Caco-2 (cell line): ENCODE results near the gene TAF12. TPM values are rescaled to one million over a fixed set of nuclear protein-coding genes. Genes with fewer than 3 reads are reported as not detected.

Experiments
- BruUV-seq: library from RNA; stranded (reverse); fragments of 400-500 nt; replicated peaks from 2 replicates; lab custom pipeline; 2021; lab: Mats Ljungman, UMichigan
- CTCF ChIA-PET: fragments of 300-600 bp; sonication (Branson Sonifier 250); formaldehyde crosslinking; loops from one replicate; lab custom pipeline; 2022; ENCODE audit warnings: antibody characterized with exemption; lab: Charles Lee
- POLR2A ChIA-PET: fragments of 300-600 bp; sonication (Branson Sonifier 250); formaldehyde crosslinking; loops from one replicate; lab custom pipeline; 2022; ENCODE audit warnings: antibody characterized with exemption; lab: Charles Lee
- DNase-seq, 2 experiments: peaks; one replicate each; pipeline versions ENCODE4 v3.0.0 to v3.0.0-alpha.2; 2020 to 2022
- H3K27me3 ChIP-seq: replicated peaks from 2 replicates; pipeline ENCODE4 v1.6.0; 2011; ENCODE audit warnings: low read length; ENCODE audit not compliant: control insufficient read depth, insufficient read depth
- H3K36me3 ChIP-seq: 2 replicates; pipeline ENCODE4 v1.5.1; 2011; ENCODE audit warnings: low read length; ENCODE audit not compliant: control insufficient read depth, insufficient read depth
- H3K4me1 ChIP-seq: fragments of 250-450 bp; sonication (Bioruptor Pico); 2 replicates; pipeline ENCODE4 v1.5.1; 2020; ENCODE audit warnings: mild to moderate bottlenecking
- H3K4me3 ChIP-seq: 2 replicates; pipeline ENCODE4 v1.5.1; 2011; ENCODE audit warnings: low read depth, mild to moderate bottlenecking, control low read depth, low read length
- H3K9me3 ChIP-seq: fragments of 250-450 bp; sonication (Bioruptor Pico); 2 replicates; pipeline ENCODE4 v1.5.1; 2020; ENCODE audit warnings: mild to moderate bottlenecking, moderate library complexity
- H3K27ac Mint-ChIP-seq: one replicate; pipeline ENCODE4 v1.8.0; 2022; ENCODE audit warnings: mixed read lengths; ENCODE audit not compliant: unreplicated experiment
- H3K27me3 Mint-ChIP-seq: one replicate; pipeline ENCODE4 v1.8.0; 2022; ENCODE audit warnings: mixed read lengths; ENCODE audit not compliant: insufficient read depth, unreplicated experiment
- H3K36me3 Mint-ChIP-seq: one replicate; pipeline ENCODE4 v1.8.0; 2022; ENCODE audit warnings: mild to moderate bottlenecking, mixed read lengths; ENCODE audit not compliant: insufficient read depth, unreplicated experiment
- H3K4me1 Mint-ChIP-seq: one replicate; pipeline ENCODE4 v1.8.0; 2022; ENCODE audit warnings: low read depth, mixed read lengths; ENCODE audit not compliant: unreplicated experiment
- H3K4me3 Mint-ChIP-seq: one replicate; pipeline ENCODE4 v1.8.0; 2022; ENCODE audit warnings: mild to moderate bottlenecking, moderate library complexity, mixed read lengths; ENCODE audit not compliant: unreplicated experiment
- H3K9me3 Mint-ChIP-seq: one replicate; pipeline ENCODE4 v1.8.0; 2022; ENCODE audit warnings: mixed read lengths; ENCODE audit not compliant: unreplicated experiment
- intact Hi-C: fragments of 100-400 bp; cut with micrococcal nuclease; formaldehyde crosslinking; loops from one replicate; pipeline ENCODE4 v1.10.0; 2022; ENCODE audit not compliant: unreplicated experiment
- total RNA-seq: library from RNA; stranded (reverse); gene quantifications from 2 replicates; pipeline ENCODE4 v1.2.3, GENCODE V29; 2022
- TF ChIP-seq, protein P1 (sequence below), 2 experiments: fragments of 200-600 bp in 1 of 2; IDR thresholded peaks; 1 replicate in 1 of 2; 2 replicates in 1 of 2; pipeline versions ENCODE4 v1.5.1 to v1.8.0; 2011 to 2022; ENCODE audit warnings: antibody characterized with exemption in 1 of 2, control low read depth in 1 of 2, inconsistent platforms in 1 of 2, low read depth in 1 of 2, low read length in 1 of 2, mild to moderate bottlenecking in 1 of 2, moderate library complexity in 1 of 2; ENCODE audit not compliant: insufficient read depth in 1 of 2, severe bottlenecking in 1 of 2, unreplicated experiment in 1 of 2

TAF12 gene
- total RNA-seq, 1 experiment from 2014 or later, result 11.3 TPM

GRCh38 chr1:28644494-28644893 is 1.6 kb upstream of the TAF12 start:
- no peak for DNase-seq
- ChIA-PET CTCF (no interaction called here), POLR2A (no interaction called here)
- Histone ChIP-seq H3K4me1 (peaks cover 9% of the 10 kb centered on the region; the same call in 1 of the 2 replicates), H3K4me3 (peak overlapping the region; percentile 40; the same call in 1 of the 2 replicates), H3K27me3 (no peaks in the 10 kb centered on the region), H3K9me3 (no peaks in the 10 kb centered on the region), H3K36me3 (no peaks in the 10 kb centered on the region)
- intact Hi-C loops, result loop anchor here (5.0 kb wide), 1 partner anchor 113 kb away; no protein-coding TSS in a partner anchor
- H3K4me1 Mint-ChIP-seq, result peaks cover 21% of the 10 kb centered on the region
- no TSS peak for BruUV-seq
- no peaks in the 10 kb centered on the region for H3K27me3 Mint-ChIP-seq
- peak overlapping the region; percentile 98 for H3K27ac Mint-ChIP-seq
- H3K9me3 Mint-ChIP-seq, result no peaks in the 10 kb centered on the region
- TF ChIP-seq, protein P1, sequence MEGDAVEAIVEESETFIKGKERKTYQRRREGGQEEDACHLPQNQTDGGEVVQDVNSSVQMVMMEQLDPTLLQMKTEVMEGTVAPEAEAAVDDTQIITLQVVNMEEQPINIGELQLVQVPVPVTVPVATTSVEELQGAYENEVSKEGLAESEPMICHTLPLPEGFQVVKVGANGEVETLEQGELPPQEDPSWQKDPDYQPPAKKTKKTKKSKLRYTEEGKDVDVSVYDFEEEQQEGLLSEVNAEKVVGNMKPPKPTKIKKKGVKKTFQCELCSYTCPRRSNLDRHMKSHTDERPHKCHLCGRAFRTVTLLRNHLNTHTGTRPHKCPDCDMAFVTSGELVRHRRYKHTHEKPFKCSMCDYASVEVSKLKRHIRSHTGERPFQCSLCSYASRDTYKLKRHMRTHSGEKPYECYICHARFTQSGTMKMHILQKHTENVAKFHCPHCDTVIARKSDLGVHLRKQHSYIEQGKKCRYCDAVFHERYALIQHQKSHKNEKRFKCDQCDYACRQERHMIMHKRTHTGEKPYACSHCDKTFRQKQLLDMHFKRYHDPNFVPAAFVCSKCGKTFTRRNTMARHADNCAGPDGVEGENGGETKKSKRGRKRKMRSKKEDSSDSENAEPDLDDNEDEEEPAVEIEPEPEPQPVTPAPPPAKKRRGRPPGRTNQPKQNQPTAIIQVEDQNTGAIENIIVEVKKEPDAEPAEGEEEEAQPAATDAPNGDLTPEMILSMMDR (IDR thresholded peaks at IDR 0.05; ENCODE audit: insufficient read depth in 1 of 2, low read depth in 1 of 2, low read length in 1 of 2, severe bottlenecking in 1 of 2, unreplicated experiment in 1 of 2), result no peak
- peak overlapping the region; percentile 100 for H3K4me3 Mint-ChIP-seq
- peaks cover 22% of the 10 kb centered on the region for H3K36me3 Mint-ChIP-seq

- CTCF ChIA-PET, result interaction anchor here (0.9 to 1.5 kb wide), 6 partner anchors 61 to 235 kb away, joined by 3 to 17 read pairs (median 6); partner anchors contain the start of gene YTHDF2
- DNase-seq, result no peak
- Histone ChIP-seq H3K4me1 (0 out of 2 replicates have a peak, but pooled peaks cover 6% of the 10 kb centered on the region), H3K4me3 (peak overlapping the region; percentile 58), H3K27me3 (no peaks in the 10 kb centered on the region), H3K9me3 (no peaks in the 10 kb centered on the region), H3K36me3 (no peaks in the 10 kb centered on the region)
- Mint-ChIP-seq H3K27me3 (no peaks in the 10 kb centered on the region), H3K4me3 (peak overlapping the region; percentile 100), H3K9me3 (no peaks in the 10 kb centered on the region), H3K36me3 (peaks cover 9% of the 10 kb centered on the region), H3K4me1 (peaks cover 21% of the 10 kb centered on the region), H3K27ac (peak overlapping the region; percentile 98)
- TSS peak; percentile 69 for BruUV-seq
- TF ChIP-seq, protein P1 (IDR thresholded peaks at IDR 0.05; ENCODE audit: insufficient read depth in 1 of 2, low read depth in 1 of 2, low read length in 1 of 2, severe bottlenecking in 1 of 2, unreplicated experiment in 1 of 2), result no peak
- POLR2A ChIA-PET, result interaction anchor here (0.8 to 1.8 kb wide), 14 partner anchors 10 to 540 kb away, joined by 3 to 54 read pairs (median 4); partner anchors contain the start of genes EPB41, GMEB1, MED18 and RCC1
- intact Hi-C loops, result loop anchor here (5.0 kb wide), 1 partner anchor 115 kb away; no protein-coding TSS in a partner anchor
Measured at GRCh38 chr1:28642056-28642846, 616 bp downstream of the TAF12 start.

GRCh38 chr1:28640766-28641165 is 2.1 kb downstream of the TAF12 start:
- no peaks in the 10 kb centered on the region for H3K9me3 Mint-ChIP-seq
- DNase-seq, result peak; percentile 30 to 41
- BruUV-seq, result no TSS peak
- no peaks in the 10 kb centered on the region for H3K27me3 Mint-ChIP-seq
- H3K27ac Mint-ChIP-seq, result no peak overlapping the region
- Histone ChIP-seq H3K36me3 (no peaks in the 10 kb centered on the region), H3K4me1 (0 out of 2 replicates have a peak, but pooled peaks cover 6% of the 10 kb centered on the region), H3K4me3 (no peak overlapping the region), H3K9me3 (no peaks in the 10 kb centered on the region), H3K27me3 (no peaks in the 10 kb centered on the region)
- H3K4me1 Mint-ChIP-seq, result peaks cover 15% of the 10 kb centered on the region
- ChIA-PET POLR2A (interaction anchor here (0.6 kb wide), 1 partner anchor 36 kb away, joined by 4 read pairs; no protein-coding TSS in a partner anchor), CTCF (interaction anchor here (0.5 to 0.9 kb wide), 4 partner anchors 84 to 467 kb away, joined by 4 to 10 read pairs (median 6); no protein-coding TSS in a partner anchor)
- TF ChIP-seq, protein P1 (IDR thresholded peaks at IDR 0.05; ENCODE audit: insufficient read depth in 1 of 2, low read depth in 1 of 2, low read length in 1 of 2, severe bottlenecking in 1 of 2, unreplicated experiment in 1 of 2), result peak; percentile 10 to 31
- H3K36me3 Mint-ChIP-seq, result peaks cover 13% of the 10 kb centered on the region
- no peak overlapping the region for H3K4me3 Mint-ChIP-seq
- intact Hi-C loops, result loop anchor here (5.0 kb wide), 1 partner anchor 117 kb away; no protein-coding TSS in a partner anchor
